Neuronal stem cell (in vitro differentiated cells): Measurements from ENCODE around the gene KLHL35.
"Not testable (repeated sequence)": the region's sequence is repeated elsewhere in the genome, so short reads cannot be mapped to it uniquely, and the experiment has no call there.

ENCODE experiments used
- DNase-seq: peaks from one replicate; pipeline ENCODE4 v3.0.0-alpha.2; 2013; ENCODE audit warnings: low spot score
- H2AFZ ChIP-seq: one replicate; pipeline ENCODE4 v1.6.1; 2013; ENCODE audit warnings: mild to moderate bottlenecking, low read length, inconsistent platforms
- H2AK5ac ChIP-seq: 2 replicates; pipeline ENCODE4 v1.6.1; 2013; ENCODE audit warnings: low read depth, mild to moderate bottlenecking, inconsistent platforms, low read length, moderate library complexity, mixed read lengths
- H2BK120ac ChIP-seq: 2 replicates; pipeline ENCODE4 v1.6.1; 2013; ENCODE audit warnings: low read depth, mild to moderate bottlenecking, inconsistent platforms, low read length, moderate library complexity, mixed read lengths
- H2BK12ac ChIP-seq: one replicate; pipeline ENCODE4 v1.6.1; 2013; ENCODE audit warnings: low read length, inconsistent platforms
- H2BK15ac ChIP-seq: 2 replicates; pipeline ENCODE4 v1.6.1; 2013; ENCODE audit warnings: mild to moderate bottlenecking, low read length, inconsistent platforms, mixed read lengths
- H2BK5ac ChIP-seq: one replicate; pipeline ENCODE4 v1.6.1; 2013; ENCODE audit warnings: inconsistent platforms, mild to moderate bottlenecking, low read length, moderate library complexity
- H3K14ac ChIP-seq: one replicate; pipeline ENCODE4 v1.6.1; 2013; ENCODE audit warnings: low read length, inconsistent platforms
- H3K18ac ChIP-seq: 2 replicates; pipeline ENCODE4 v1.6.1; 2013; ENCODE audit warnings: low read length, inconsistent platforms
- H3K23ac ChIP-seq: 2 replicates; pipeline ENCODE4 v1.6.1; 2013; ENCODE audit warnings: low read depth, mild to moderate bottlenecking, mixed read lengths, low read length, inconsistent platforms; ENCODE audit not compliant: poor library complexity
- H3K27ac ChIP-seq: replicated peaks from 3 replicates; pipeline ENCODE4 v1.5.1; 2013; ENCODE audit warnings: low read length, inconsistent platforms
- H3K27me3 ChIP-seq, 3 experiments: 2 replicates each; pipeline ENCODE4 v1.6.1; 2013; ENCODE audit warnings: low read length in 3 of 3, mild to moderate bottlenecking in 2 of 3, inconsistent platforms in 1 of 3, low read depth in 1 of 3, mixed read lengths in 1 of 3, moderate library complexity in 1 of 3; ENCODE audit not compliant: control insufficient read depth in 3 of 3, insufficient read depth in 3 of 3
- H3K36me3 ChIP-seq, 2 donors: replicated peaks in 1 of 2; 2 replicates each; pipeline ENCODE4 v1.6.1; 2013; ENCODE audit warnings: low read length in 2 of 2; ENCODE audit not compliant: control insufficient read depth in 2 of 2, insufficient read depth in 2 of 2
- H3K4ac ChIP-seq: 2 replicates; pipeline ENCODE4 v1.6.1; 2013; ENCODE audit warnings: inconsistent platforms, mild to moderate bottlenecking, low read length, moderate library complexity
- H3K4me1 ChIP-seq, 2 donors: 1 replicate in 1 of 2; 2 replicates in 1 of 2; pipeline ENCODE4 v1.6.1; 2013; ENCODE audit warnings: low read length in 2 of 2, low read depth in 1 of 2; ENCODE audit not compliant: control insufficient read depth in 2 of 2, insufficient read depth in 1 of 2
- H3K4me2 ChIP-seq: one replicate; pipeline ENCODE4 v1.6.1; 2013; ENCODE audit warnings: mild to moderate bottlenecking, low read length, inconsistent platforms; ENCODE audit not compliant: insufficient read depth, poor library complexity, severe bottlenecking
- H3K4me3 ChIP-seq, 2 donors: 2 replicates each; pipeline ENCODE4 v1.5.1; 2013; ENCODE audit warnings: low read length in 2 of 2, mild to moderate bottlenecking in 2 of 2, inconsistent platforms in 1 of 2, moderate library complexity in 1 of 2
- H3K79me1 ChIP-seq: one replicate; pipeline ENCODE4 v1.6.1; 2013; ENCODE audit warnings: low read depth, mild to moderate bottlenecking, inconsistent platforms, low read length, moderate library complexity
- H3K9ac ChIP-seq: one replicate; pipeline ENCODE4 v1.6.1; 2013; ENCODE audit warnings: mild to moderate bottlenecking, low read depth, low read length, inconsistent platforms; ENCODE audit not compliant: poor library complexity
- H3K9me3 ChIP-seq, 2 donors: replicated peaks in 1 of 2; 2 replicates each; pipeline versions ENCODE3 to v1.6.1; 2013; ENCODE audit warnings: low read length in 2 of 2, mild to moderate bottlenecking in 2 of 2, inconsistent platforms in 1 of 2, low read depth in 1 of 2, mixed read lengths in 1 of 2, moderate library complexity in 1 of 2; ENCODE audit not compliant: control insufficient read depth in 2 of 2, insufficient read depth in 1 of 2
- H4K8ac ChIP-seq: one replicate; pipeline ENCODE4 v1.6.1; 2013; ENCODE audit warnings: low read depth, mild to moderate bottlenecking, inconsistent platforms, low read length, moderate library complexity
- H4K91ac ChIP-seq: one replicate; pipeline ENCODE4 v1.6.1; 2013; ENCODE audit warnings: low read length, low read depth, mild to moderate bottlenecking, inconsistent platforms; ENCODE audit not compliant: poor library complexity
- WGBS, 2 donors: extraction: QIAGEN DNeasy Blood & Tissue Kit; methylation state at CpG; one replicate each; pipeline ENCODE4 v1.1.7; 2013; ENCODE audit warnings: missing lambda C conversion rate in 2 of 2, mixed read lengths in 1 of 2; ENCODE audit not compliant: insufficient read length in 2 of 2, insufficient replicate concordance in 1 of 2; ENCODE audit errors: extremely low coverage in 2 of 2; 5-methylcytosine and 5-hydroxymethylcytosine counted together

KLHL35 gene

GRCh38 chr11:75420224-75421034 is 12.6 kb downstream of the KLHL35 start:
- H3K18ac ChIP-seq = peak overlapping the region; percentile 86
- no peak overlapping the region for H2BK5ac ChIP-seq
- H2BK120ac ChIP-seq = no peak overlapping the region
- no peaks in the 10 kb centered on the region for H3K27me3 ChIP-seq
- no peaks in the 10 kb centered on the region for H3K9me3 ChIP-seq
- H3K27ac ChIP-seq = peak overlapping the region; percentile 53
- no peak overlapping the region for H4K8ac ChIP-seq
- H2BK15ac ChIP-seq = peak overlapping the region; percentile 41
- H3K79me1 ChIP-seq = peaks cover 12% of the 10 kb centered on the region
- H4K91ac ChIP-seq = no peak overlapping the region
- H3K36me3 ChIP-seq = peaks cover 28 to 48% of the 10 kb centered on the region in 2 donors
- no peak overlapping the region for H3K4me2 ChIP-seq
- H3K4me3 ChIP-seq = no peak overlapping the region
- no peak overlapping the region for H3K4ac ChIP-seq
- WGBS, 2 donors = no CpG with 5 or more reads among the region's 14 CpGs
- peak overlapping the region; percentile 90 for H3K14ac ChIP-seq
- DNase-seq = no peak
- H3K4me1 ChIP-seq = peaks cover 22 to 27% of the 10 kb centered on the region in 2 donors
- no peak overlapping the region for H2AFZ ChIP-seq
- H2BK12ac ChIP-seq = peak overlapping the region; percentile 77
- peak overlapping the region; percentile 77 for H2AK5ac ChIP-seq
- H3K9ac ChIP-seq = no peak overlapping the region
- peak overlapping the region; percentile 86 for H3K23ac ChIP-seq

GRCh38 chr11:75413864-75414263 is 19.1 kb downstream of the KLHL35 start:
- no peak overlapping the region for H4K91ac ChIP-seq
- H3K36me3 ChIP-seq = peaks cover 38 to 62% of the 10 kb centered on the region in 2 donors
- no peaks in the 10 kb centered on the region for H3K4me1 ChIP-seq
- peaks cover 14% of the 10 kb centered on the region for H3K79me1 ChIP-seq
- no CpG with 5 or more reads among the region's 2 CpGs for WGBS, 2 donors
- H3K18ac ChIP-seq = no peak overlapping the region
- no peaks in the 10 kb centered on the region for H3K27me3 ChIP-seq
- no peak overlapping the region for H4K8ac ChIP-seq
- H3K27ac ChIP-seq = no peak overlapping the region
- H2BK5ac ChIP-seq = no peak overlapping the region
- no peak overlapping the region for H2AFZ ChIP-seq
- no peak overlapping the region for H3K14ac ChIP-seq
- DNase-seq = no peak
- H2BK15ac ChIP-seq = no peak overlapping the region
- no peak overlapping the region for H2BK120ac ChIP-seq
- no peak overlapping the region for H3K23ac ChIP-seq
- H3K9ac ChIP-seq = no peak overlapping the region
- H3K9me3 ChIP-seq = peaks cover 0 to under 1% of the 10 kb centered on the region in 2 donors
- H2AK5ac ChIP-seq = no peak overlapping the region
- peak overlapping the region in 1 of 2 donors; percentile 58 for H3K4me3 ChIP-seq
- no peak overlapping the region for H3K4ac ChIP-seq
- no peak overlapping the region for H3K4me2 ChIP-seq
- H2BK12ac ChIP-seq = no peak overlapping the region

GRCh38 chr11:75413146-75413545 is 19.9 kb downstream of the KLHL35 start:
- WGBS, 2 donors = no CpG with 5 or more reads among the region's 10 CpGs

GRCh38 chr11:75409971-75410370 is 23.0 kb downstream of the KLHL35 start:
- H3K14ac ChIP-seq, H3K4ac ChIP-seq, H2BK15ac ChIP-seq, H4K8ac ChIP-seq, H2AK5ac ChIP-seq, H4K91ac ChIP-seq, H3K4me3 ChIP-seq, H3K18ac ChIP-seq, H3K27ac ChIP-seq, H2BK12ac ChIP-seq, H2BK5ac ChIP-seq, H3K79me1 ChIP-seq, H3K9ac ChIP-seq, H3K27me3 ChIP-seq, H3K9me3 ChIP-seq, DNase-seq, H3K23ac ChIP-seq, H3K4me2 ChIP-seq, H2AFZ ChIP-seq, H2BK120ac ChIP-seq, H3K4me1 ChIP-seq: not testable (repeated sequence)
- WGBS, 2 donors = no CpG with 5 or more reads among the region's 33 CpGs
- peaks cover 50 to 71% of the 10 kb centered on the region in 2 donors for H3K36me3 ChIP-seq

More at GRCh38 chr11:75413146-75413545, 19.9 kb downstream of the KLHL35 start:
- H3K4me2 ChIP-seq, H3K18ac ChIP-seq, H2BK5ac ChIP-seq, H3K4ac ChIP-seq, H2AK5ac ChIP-seq, H3K9me3 ChIP-seq, H2AFZ ChIP-seq, H4K91ac ChIP-seq, H3K4me1 ChIP-seq, H3K4me3 ChIP-seq, H2BK15ac ChIP-seq, H4K8ac ChIP-seq, H3K14ac ChIP-seq, H2BK120ac ChIP-seq, H2BK12ac ChIP-seq, H3K23ac ChIP-seq, H3K27ac ChIP-seq, H3K27me3 ChIP-seq, H3K9ac ChIP-seq, DNase-seq: not testable (repeated sequence)
- H3K79me1 ChIP-seq = peaks cover 14% of the 10 kb centered on the region
- H3K36me3 ChIP-seq = peaks cover 41 to 65% of the 10 kb centered on the region in 2 donors
